SK-N-SH (cell line): Measurements from ENCODE around the gene ADAMTS16. TPM values are rescaled to one million over a fixed set of nuclear protein-coding genes. Genes with fewer than 3 reads are reported as not detected.
A peak's percentile ranks its signal among the peaks of the same experiment; 100 is the strongest.

Experiments used
- CTCF ChIA-PET: fragments of 300-600, 350-600 bp; formaldehyde crosslinking; extraction: SDS; loops from one replicate; lab custom pipeline; 2021; lab: Yijun Ruan, JAX
- POLR2A ChIA-PET: fragments of 350-600 bp; sonication (Branson Sonifier 250); formaldehyde crosslinking; extraction: SDS; loops from one replicate; lab custom pipeline; 2020; ENCODE audit warnings: antibody characterized with exemption, inconsistent platforms; lab: Yijun Ruan, JAX
- DNase-seq: peaks from one replicate; pipeline ENCODE4 v3.0.0; 2012
- H2AFZ ChIP-seq: fragments of 200-600 bp; sonication (generic); 2 replicates; pipeline ENCODE4 v1.8.1; 2016; ENCODE audit warnings: antibody characterized with exemption, mild to moderate bottlenecking, low read depth
- H3F3A ChIP-seq: fragments of 200-600 bp; sonication (generic); replicated peaks from 2 replicates; pipeline ENCODE3; 2016; ENCODE audit warnings: antibody characterized with exemption, mild to moderate bottlenecking; ENCODE audit not compliant: insufficient read depth
- H3K27ac ChIP-seq, 2 experiments: fragments of 200-500 bp in 1 of 2; fragments of 200-600 bp in 1 of 2; sonication (Bioruptor generic) in 1 of 2; sonication (generic), shearing (Covaris generic) in 1 of 2; 2 replicates each; pipeline versions ENCODE4 v1.5.1 to v1.6.1; 2014 to 2016; ENCODE audit warnings: low read depth in 2 of 2, inconsistent platforms in 1 of 2, low read length in 1 of 2, mild to moderate bottlenecking in 1 of 2, mixed read lengths in 1 of 2
- H3K27me3 ChIP-seq: fragments of 200-600 bp; sonication (generic), shearing (Covaris generic); 2 replicates; pipeline ENCODE4 v1.6.1; 2016; ENCODE audit warnings: mixed run types; ENCODE audit not compliant: insufficient read depth
- H3K36me3 ChIP-seq, 2 experiments: fragments of 200-500 bp in 1 of 2; fragments of 200-600 bp in 1 of 2; sonication (Bioruptor generic) in 1 of 2; sonication (generic) in 1 of 2; replicated peaks in 1 of 2; 2 replicates each; pipeline versions ENCODE3 to v1.5.1; 2014 to 2016; ENCODE audit warnings: low read length in 1 of 2, mild to moderate bottlenecking in 1 of 2; ENCODE audit not compliant: insufficient read depth in 2 of 2, control insufficient read depth in 1 of 2
- H3K4me1 ChIP-seq, 2 experiments: fragments of 200-500 bp in 1 of 2; fragments of 200-600 bp in 1 of 2; sonication (Bioruptor generic) in 1 of 2; sonication (generic), shearing (Covaris generic) in 1 of 2; 2 replicates each; pipeline versions ENCODE4 v1.5.1 to v1.6.1; 2014 to 2016; ENCODE audit warnings: low read depth in 1 of 2, low read length in 1 of 2, mixed run types in 1 of 2; ENCODE audit not compliant: insufficient read depth in 2 of 2, control insufficient read depth in 1 of 2
- H3K4me2 ChIP-seq: fragments of 200-600 bp; sonication (generic), shearing (Covaris generic); 2 replicates; pipeline ENCODE4 v1.6.1; 2017; ENCODE audit warnings: mixed run types
- H3K4me3 ChIP-seq, 2 experiments: fragments of 200-500 bp in 1 of 2; fragments of 200-600 bp in 1 of 2; sonication (Bioruptor generic) in 1 of 2; sonication (generic), shearing (Covaris generic) in 1 of 2; 2 replicates each; pipeline versions ENCODE4 v1.5.1 to v1.8.1; 2014 to 2016; ENCODE audit warnings: low read depth in 2 of 2, inconsistent platforms in 1 of 2, low read length in 1 of 2, mild to moderate bottlenecking in 1 of 2, mixed read lengths in 1 of 2, moderate library complexity in 1 of 2
- H3K79me2 ChIP-seq: fragments of 200-600 bp; sonication (generic); 2 replicates; pipeline ENCODE4 v1.8.1; 2017; ENCODE audit warnings: mild to moderate bottlenecking; ENCODE audit not compliant: insufficient read depth
- H3K9ac ChIP-seq: fragments of 200-600 bp; sonication (generic); 2 replicates; pipeline ENCODE4 v1.6.1; 2017; ENCODE audit warnings: mixed run types
- H3K9me2 ChIP-seq: fragments of 200-600 bp; sonication (generic); 2 replicates; pipeline ENCODE4 v1.6.1; 2017; ENCODE audit warnings: mixed run types
- H3K9me3 ChIP-seq: fragments of 200-600 bp; sonication (generic); 2 replicates; pipeline ENCODE4 v1.6.1; 2017; ENCODE audit warnings: mixed run types, mild to moderate bottlenecking, moderate library complexity
- H4K20me1 ChIP-seq: fragments of 200-600 bp; sonication (generic); 2 replicates; pipeline ENCODE4 v1.6.1; 2017; ENCODE audit warnings: mild to moderate bottlenecking, mixed run types; ENCODE audit not compliant: insufficient read depth
- CHD2 ChIP-seq: fragments of 150-350 bp; IDR thresholded peaks from 2 replicates; pipeline ENCODE4 v1.6.1; 2018; ENCODE audit warnings: low read length; ENCODE audit not compliant: partially characterized antibody
- ELF1 ChIP-seq: IDR thresholded peaks from 2 replicates; pipeline ENCODE4 v1.4.0; 2012
- FOXJ3 ChIP-seq: sonication (generic); formaldehyde crosslinking; IDR thresholded peaks from 2 replicates; pipeline ENCODE4 v1.5.1; 2020; ENCODE audit warnings: mild to moderate bottlenecking, missing genetic modification reagents
- FOXM1 ChIP-seq: IDR thresholded peaks from 2 replicates; pipeline ENCODE4 v1.4.0; 2012; ENCODE audit warnings: low read depth, mild to moderate bottlenecking
- GABPA ChIP-seq: IDR thresholded peaks from 2 replicates; pipeline ENCODE4 v1.4.0; 2012; ENCODE audit warnings: low read depth, mild to moderate bottlenecking
- IRF3 ChIP-seq: fragments of 150-350 bp; IDR thresholded peaks from 2 replicates; pipeline ENCODE4 v1.6.1; 2016; ENCODE audit warnings: mild to moderate bottlenecking, low read depth, low read length
- JUND ChIP-seq: IDR thresholded peaks from 2 replicates; pipeline ENCODE4 v1.4.0; 2012
- MAX ChIP-seq: IDR thresholded peaks from 2 replicates; pipeline ENCODE4 v1.4.0; 2012; ENCODE audit warnings: low read depth
- MXI1 ChIP-seq: IDR thresholded peaks from 2 replicates; pipeline ENCODE4 v1.6.1; 2012; ENCODE audit warnings: mild to moderate bottlenecking, low read depth, low read length, improper control_type of control experiment
- NRF1 ChIP-seq: IDR thresholded peaks from 2 replicates; pipeline ENCODE4 v1.6.1; 2012; ENCODE audit warnings: low read depth, mild to moderate bottlenecking, low read length
- PBX3 ChIP-seq: IDR thresholded peaks from 2 replicates; pipeline ENCODE4; 2012
- POLR2AphosphoS5 ChIP-seq: IDR thresholded peaks from 2 replicates; pipeline ENCODE4 v1.6.1; 2012; ENCODE audit warnings: low read depth, low read length
- RCOR1 ChIP-seq: fragments of 150-350 bp; IDR thresholded peaks from 2 replicates; pipeline ENCODE4 v1.6.1; 2017; ENCODE audit warnings: antibody characterized with exemption, low read length
- REST ChIP-seq: IDR thresholded peaks from 2 replicates; pipeline ENCODE4 v1.6.1; 2012; ENCODE audit warnings: mild to moderate bottlenecking, low read depth, low read length, moderate library complexity
- RFX5 ChIP-seq: IDR thresholded peaks from 2 replicates; pipeline ENCODE4 v1.6.1; 2012; ENCODE audit warnings: mild to moderate bottlenecking, improper control_type of control experiment, low read length
- RXRA ChIP-seq: IDR thresholded peaks from 2 replicates; pipeline ENCODE4 v1.4.0; 2012; ENCODE audit warnings: low read depth, mild to moderate bottlenecking, borderline replicate concordance
- TAF1 ChIP-seq: IDR thresholded peaks from 2 replicates; pipeline ENCODE4 v1.6.1; 2012; ENCODE audit warnings: low read depth, mild to moderate bottlenecking, low read length, moderate library complexity, borderline replicate concordance
- TCF12 ChIP-seq: IDR thresholded peaks from 2 replicates; pipeline ENCODE4 v1.4.0; 2012
- TEAD4 ChIP-seq: IDR thresholded peaks from 2 replicates; pipeline ENCODE4 v1.4.0; 2012; ENCODE audit warnings: mild to moderate bottlenecking, borderline replicate concordance; ENCODE audit not compliant: insufficient read depth
- USF1 ChIP-seq: IDR thresholded peaks from 2 replicates; pipeline ENCODE4 v1.4.0; 2012; ENCODE audit warnings: low read depth, borderline replicate concordance
- ZBTB33 ChIP-seq: IDR thresholded peaks from 2 replicates; pipeline ENCODE4 v1.4.0; 2012; ENCODE audit warnings: low read depth, borderline replicate concordance
- WGBS: methylation state at CpG from one replicate; pipeline ENCODE4 v1.1.6; 2017; ENCODE audit warnings: low lambda C conversion rate; 5-methylcytosine and 5-hydroxymethylcytosine counted together
- polyA plus RNA-seq, 3 experiments: library from polyadenylated mRNA; depleted of rRNA; stranded (reverse); fragments of >200 nt; gene quantifications; 2 replicates each; pipeline ENCODE4 v1.2.3, GENCODE V29; 2012

The ADAMTS16 gene
- polyA plus RNA-seq, 1 of the 3 experiments (the other 2 are of a cell fraction), result not detected

GRCh38 chr5:5306696-5307095 lies 166.6 kb downstream of the ADAMTS16 start:
- DNase-seq, result no peak
- H3K9me2 ChIP-seq, result no peaks in the 10 kb centered on the region
- no peaks in the 10 kb centered on the region for H3K36me3 ChIP-seq
- WGBS, result 36% methylated on average over 2 of the region's 7 CpGs
- H2AFZ ChIP-seq, result no peak overlapping the region
- ChIA-PET POLR2A (interaction anchor here (0.6 kb wide), 1 partner anchor 9 kb away, joined by 3 read pairs; no protein-coding TSS in a partner anchor), CTCF (interaction anchor here (1.2 kb wide), 1 partner anchor 12 kb away, joined by 3 read pairs; no protein-coding TSS in a partner anchor)
- TF ChIP-seq FOXJ3 (no peak), TCF12 (0 out of 2 replicates have a peak, but pooled peaks have one; percentile 17)
- no peaks in the 10 kb centered on the region for H4K20me1 ChIP-seq
- H3K79me2 ChIP-seq, result no peaks in the 10 kb centered on the region
- peaks cover 0 to 13% of the 10 kb centered on the region in 2 experiments; a peak in 2 of 4 replicates for H3K4me1 ChIP-seq
- no peak overlapping the region for H3K27ac ChIP-seq
- no peak overlapping the region for H3K4me3 ChIP-seq
- no peak overlapping the region for H3K9ac ChIP-seq
- H3K27me3 ChIP-seq, result no peaks in the 10 kb centered on the region
- peak overlapping the region; percentile 30; the same call in 1 of the 2 replicates for H3K4me2 ChIP-seq
- H3F3A ChIP-seq, result no peaks in the 10 kb centered on the region
- H3K9me3 ChIP-seq, result no peaks in the 10 kb centered on the region

GRCh38 chr5:5308319-5308718 lies 168.2 kb downstream of the ADAMTS16 start:
- Histone ChIP-seq H3K36me3 (no peaks in the 10 kb centered on the region), H3K27ac (no peak overlapping the region), H3K27me3 (no peaks in the 10 kb centered on the region), H3K4me3 (no peak overlapping the region), H3K9me3 (no peaks in the 10 kb centered on the region), H3K4me1 (peaks cover 0 to 22% of the 10 kb centered on the region in 2 experiments; a peak in 2 of 4 replicates), H4K20me1 (no peaks in the 10 kb centered on the region), H3K79me2 (no peaks in the 10 kb centered on the region), H2AFZ (no peak overlapping the region), H3K9me2 (no peaks in the 10 kb centered on the region), H3F3A (no peaks in the 10 kb centered on the region), H3K9ac (no peak overlapping the region), H3K4me2 (no peak overlapping the region)
- CTCF ChIA-PET, result interaction anchor here (0.9 kb wide), 1 partner anchor 24 kb away, joined by 3 read pairs; no protein-coding TSS in a partner anchor
- whole genome bisulfite sequencing, result 82% methylated on average over 5 of the region's 5 CpGs
- DNase-seq, result no peak
- POLR2A ChIA-PET, result no interaction called here
- TF ChIP-seq RCOR1 (no peak), ZBTB33 (no peak), MAX (no peak), JUND (no peak), TEAD4 (no peak), MXI1 (no peak), CHD2 (no peak), RFX5 (no peak), ELF1 (no peak), IRF3 (no peak), NRF1 (no peak), FOXM1 (no peak), TAF1 (no peak), POLR2AphosphoS5 (no peak), REST (no peak), PBX3 (no peak), GABPA (no peak), USF1 (no peak), RXRA (no peak)
